ENCODE data around the gene TTLL5.

- TF ChIP-seq, protein P1, sequence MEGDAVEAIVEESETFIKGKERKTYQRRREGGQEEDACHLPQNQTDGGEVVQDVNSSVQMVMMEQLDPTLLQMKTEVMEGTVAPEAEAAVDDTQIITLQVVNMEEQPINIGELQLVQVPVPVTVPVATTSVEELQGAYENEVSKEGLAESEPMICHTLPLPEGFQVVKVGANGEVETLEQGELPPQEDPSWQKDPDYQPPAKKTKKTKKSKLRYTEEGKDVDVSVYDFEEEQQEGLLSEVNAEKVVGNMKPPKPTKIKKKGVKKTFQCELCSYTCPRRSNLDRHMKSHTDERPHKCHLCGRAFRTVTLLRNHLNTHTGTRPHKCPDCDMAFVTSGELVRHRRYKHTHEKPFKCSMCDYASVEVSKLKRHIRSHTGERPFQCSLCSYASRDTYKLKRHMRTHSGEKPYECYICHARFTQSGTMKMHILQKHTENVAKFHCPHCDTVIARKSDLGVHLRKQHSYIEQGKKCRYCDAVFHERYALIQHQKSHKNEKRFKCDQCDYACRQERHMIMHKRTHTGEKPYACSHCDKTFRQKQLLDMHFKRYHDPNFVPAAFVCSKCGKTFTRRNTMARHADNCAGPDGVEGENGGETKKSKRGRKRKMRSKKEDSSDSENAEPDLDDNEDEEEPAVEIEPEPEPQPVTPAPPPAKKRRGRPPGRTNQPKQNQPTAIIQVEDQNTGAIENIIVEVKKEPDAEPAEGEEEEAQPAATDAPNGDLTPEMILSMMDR (IDR thresholded peaks at IDR 0.05), result no peak
- TF ChIP-seq POLR2AphosphoS5 (IDR thresholded peaks at IDR 0.05), result no peak
These were observed 41.7 kb downstream of the TTLL5 start for GRCh38 chr14:75702616-75703261.
